Nephron (organoid): Measurements from ENCODE around the gene CLDN22.
A peak's percentile ranks its signal among the peaks of the same experiment; 100 is the strongest.

Experiments used
- H3K27ac Mint-ChIP-seq, 3 experiments: 2 replicates each; pipeline ENCODE4 v1.8.0; 2020; ENCODE audit warnings: mixed read lengths in 3 of 3, mild to moderate bottlenecking in 2 of 3, moderate library complexity in 1 of 3
- H3K27me3 Mint-ChIP-seq: 2 replicates; pipeline ENCODE4 v1.8.0; 2021; ENCODE audit warnings: low read depth, mild to moderate bottlenecking, moderate library complexity, mixed read lengths
- H3K36me3 Mint-ChIP-seq: 2 replicates; pipeline ENCODE4 v1.8.0; 2020; ENCODE audit warnings: low read depth, mixed read lengths
- H3K4me1 Mint-ChIP-seq: 2 replicates; pipeline ENCODE4 v1.8.0; 2020; ENCODE audit warnings: mixed read lengths
- H3K4me3 Mint-ChIP-seq, 3 experiments: 2 replicates each; pipeline ENCODE4 v1.8.0; 2020; ENCODE audit warnings: mild to moderate bottlenecking in 3 of 3, mixed read lengths in 3 of 3, moderate library complexity in 2 of 3
- H3K9me3 Mint-ChIP-seq: 2 replicates; pipeline ENCODE4 v1.8.0; 2020; ENCODE audit warnings: mixed read lengths
- CTCF ChIP-seq, 3 experiments: fragments of 200-600 bp; sonication (generic); IDR thresholded peaks; one replicate each; pipeline ENCODE4 v1.5.0; 2021; ENCODE audit warnings: antibody characterized with exemption in 3 of 3; ENCODE audit not compliant: unreplicated experiment in 3 of 3

CLDN22 gene

GRCh38 chr4:183320211-183321059 is at the start of gene CLDN22:
Gene CLDN22, minus strand, starts transcription at chr4:183320276. Its CDS starts 58 bp downstream, at chr4:183320218.
- no peak for TF ChIP-seq CTCF (IDR thresholded peaks at IDR 0.05; ENCODE audit: unreplicated experiment in 3 of 3)
- H3K36me3 Mint-ChIP-seq: peaks cover 29% of the 10 kb centered on the region
- H3K27me3 Mint-ChIP-seq: no peaks in the 10 kb centered on the region
- peaks cover 6% of the 10 kb centered on the region for H3K4me1 Mint-ChIP-seq
- no peaks in the 10 kb centered on the region for H3K9me3 Mint-ChIP-seq
- H3K4me3 Mint-ChIP-seq: no peak within 1 kb of the TSS
- no peak within 1 kb of the TSS for H3K27ac Mint-ChIP-seq

- TF ChIP-seq CTCF (IDR thresholded peaks at IDR 0.05; ENCODE audit: unreplicated experiment in 3 of 3): no peak
- no peak overlapping the region for H3K4me3 Mint-ChIP-seq
- peaks cover 5% of the 10 kb centered on the region for H3K36me3 Mint-ChIP-seq
- H3K27me3 Mint-ChIP-seq: peaks cover 10% of the 10 kb centered on the region
- peaks cover 9% of the 10 kb centered on the region for H3K9me3 Mint-ChIP-seq
- H3K27ac Mint-ChIP-seq: no peak overlapping the region
- peaks cover 8% of the 10 kb centered on the region for H3K4me1 Mint-ChIP-seq
These were observed 49.0 kb upstream of the CLDN22 start for GRCh38 chr4:183369073-183369472.

GRCh38 chr4:183366206-183366835 is 46.2 kb upstream of the CLDN22 start:
- H3K27me3 Mint-ChIP-seq: peaks cover 10% of the 10 kb centered on the region
- H3K9me3 Mint-ChIP-seq: peaks cover 2% of the 10 kb centered on the region
- no peak overlapping the region for H3K27ac Mint-ChIP-seq
- H3K4me3 Mint-ChIP-seq: no peak overlapping the region
- no peak for TF ChIP-seq CTCF (IDR thresholded peaks at IDR 0.05; ENCODE audit: unreplicated experiment in 3 of 3)
- H3K36me3 Mint-ChIP-seq: no peaks in the 10 kb centered on the region
- H3K4me1 Mint-ChIP-seq: peaks cover 13% of the 10 kb centered on the region

GRCh38 chr4:183364025-183364424 is 43.9 kb upstream of the CLDN22 start:
- Mint-ChIP-seq H3K4me3 (no peak overlapping the region), H3K9me3 (peaks cover 5% of the 10 kb centered on the region), H3K27me3 (peaks cover 6% of the 10 kb centered on the region), H3K27ac (no peak overlapping the region), H3K4me1 (peaks cover 13% of the 10 kb centered on the region), H3K36me3 (no peaks in the 10 kb centered on the region)
- no peak for TF ChIP-seq CTCF (IDR thresholded peaks at IDR 0.05; ENCODE audit: unreplicated experiment in 3 of 3)

GRCh38 chr4:183362916-183363542 is 43.0 kb upstream of the CLDN22 start:
- Mint-ChIP-seq H3K27ac (peak overlapping the region in 1 of 3 experiments; percentile 5), H3K9me3 (peaks cover 5% of the 10 kb centered on the region), H3K36me3 (no peaks in the 10 kb centered on the region), H3K4me1 (peaks cover 13% of the 10 kb centered on the region), H3K27me3 (peaks cover 6% of the 10 kb centered on the region), H3K4me3 (no peak overlapping the region)
- peak in 1 of 3 experiments; percentile 29 for TF ChIP-seq CTCF (IDR thresholded peaks at IDR 0.05; ENCODE audit: unreplicated experiment in 3 of 3)
